HG03342 (cell line): ENCODE results near the gene HEYL.

ENCODE experiments used
- ATAC-seq: cut with Tn5 transposase; IDR thresholded peaks from one replicate; pipeline ENCODE4 v1.9.1; 2021; ENCODE audit warnings: mild to moderate bottlenecking, moderate library complexity; ENCODE audit not compliant: unreplicated experiment

HEYL gene

DNA sequence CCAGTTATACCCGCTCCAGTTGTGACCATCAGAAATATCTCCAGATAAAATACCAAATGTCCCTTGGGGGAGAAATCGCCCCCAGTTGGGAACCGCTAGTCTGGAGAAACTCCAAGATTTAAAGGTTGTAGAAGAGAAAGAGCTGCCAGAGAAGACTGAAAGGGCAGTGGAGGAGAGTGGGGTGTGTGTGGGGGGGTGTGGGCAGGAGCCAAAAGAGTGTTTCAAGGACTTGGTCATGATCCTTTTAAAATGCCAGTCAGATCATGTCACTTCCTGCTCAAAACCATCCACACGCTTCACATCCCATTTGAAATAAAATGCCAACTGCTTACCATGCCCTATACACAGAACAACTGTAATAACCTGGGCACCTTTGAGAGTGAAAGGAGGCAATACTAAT lies 3.4 kb upstream of the HEYL start:
- ATAC-seq, result no peak

GRCh38 chr1:39640861-39641260 lies 1.4 kb upstream of the HEYL start:
- ATAC-seq, result no peak

DNA sequence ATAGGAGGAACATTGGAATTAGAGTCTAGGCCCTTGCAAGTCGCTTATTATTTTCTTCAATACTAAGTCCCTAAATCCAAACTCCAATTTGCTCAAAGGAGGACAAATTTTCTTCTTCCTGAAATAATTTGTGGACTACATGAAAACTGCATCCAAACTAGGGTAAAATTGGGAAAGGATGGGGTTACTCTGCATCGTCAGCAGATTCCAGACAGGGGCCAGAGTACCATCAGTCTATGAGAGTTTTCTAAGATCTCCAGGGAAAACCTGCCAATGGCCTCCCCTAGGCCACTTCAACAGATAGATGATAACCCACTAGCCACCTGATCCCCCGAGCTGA lies 508 bp downstream of the HEYL start:
- no peak for ATAC-seq

- ATAC-seq, result no peak
Observed at GRCh38 chr1:39637361-39637760, 2.1 kb downstream of the HEYL start.

DNA sequence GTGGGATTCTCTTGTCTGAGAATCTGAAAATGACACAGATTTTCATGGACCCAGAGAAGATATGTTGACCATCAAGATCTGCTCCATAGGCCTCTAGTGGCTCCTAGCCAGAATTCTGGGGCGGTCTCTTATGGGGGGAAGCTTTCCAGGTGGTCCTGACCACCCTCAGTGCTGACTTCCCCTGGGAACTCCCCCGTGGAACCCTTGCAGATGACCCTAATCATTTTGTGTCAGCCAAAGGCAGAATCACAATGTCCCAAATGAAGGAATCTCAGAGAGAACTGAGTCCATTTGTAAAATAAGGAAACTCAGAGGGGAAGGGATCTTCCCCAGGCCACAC lies 3.6 kb downstream of the HEYL start:
- ATAC-seq, result no peak

- no peak for ATAC-seq
Observed at GRCh38 chr1:39635205-39635870, 4.1 kb downstream of the HEYL start.

DNA sequence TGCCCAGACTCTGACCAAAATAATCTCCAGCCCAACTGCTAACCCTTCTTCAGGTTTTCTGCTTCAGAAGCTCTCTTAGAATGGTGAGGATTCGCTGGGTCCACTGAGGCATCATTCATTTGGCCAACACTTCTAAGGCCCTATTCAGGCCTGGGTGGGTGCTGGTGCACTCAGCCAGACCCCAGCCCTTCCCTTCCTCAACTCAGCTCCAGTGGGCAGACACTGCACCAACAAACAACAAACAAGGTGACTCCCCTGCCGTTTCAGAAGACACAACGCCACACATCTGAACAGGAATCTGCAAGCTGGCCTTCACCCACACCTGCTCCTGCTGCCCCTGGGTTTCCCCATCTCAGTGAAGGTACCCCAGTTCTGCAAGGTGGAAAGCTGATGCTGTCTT lies 6.0 kb downstream of the HEYL start:
- ATAC-seq, result no peak

DNA sequence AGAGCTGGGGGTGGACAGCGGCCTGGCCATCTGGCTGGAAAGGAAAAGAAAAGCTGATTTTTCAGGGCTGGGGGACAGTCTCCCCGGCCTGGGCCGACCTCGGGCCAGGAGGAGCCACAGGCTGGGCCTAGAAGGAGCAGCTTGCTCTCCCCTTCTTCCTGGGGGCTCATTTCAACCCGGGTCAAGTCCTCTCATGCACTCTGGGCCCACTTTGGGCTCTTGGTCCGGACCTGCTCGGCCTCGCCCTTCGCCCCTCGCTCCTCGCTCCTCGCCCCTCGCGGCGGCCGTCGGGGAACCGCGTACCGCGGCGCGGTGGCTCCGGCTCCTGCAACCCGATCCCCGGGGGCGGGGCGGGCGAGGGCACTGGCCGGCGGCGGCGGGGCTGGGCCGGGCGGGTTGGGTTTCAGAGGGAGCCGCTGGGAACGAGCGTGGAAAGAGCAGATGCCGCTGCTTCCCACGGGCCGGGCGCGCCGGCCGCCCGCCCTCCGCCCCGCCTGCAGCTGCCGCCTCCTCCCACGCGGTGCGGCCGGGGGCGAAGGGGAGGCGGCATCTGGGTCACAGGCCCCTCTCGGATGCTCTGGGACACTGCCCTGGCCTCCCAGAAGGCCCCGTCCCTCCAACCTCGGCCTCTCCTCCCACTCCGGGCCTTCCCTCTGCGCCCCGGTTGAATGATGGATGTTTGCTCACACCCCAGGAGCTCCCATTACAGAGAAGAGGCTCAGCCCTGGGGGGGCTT lies 6.6 kb downstream of the HEYL start:
- ATAC-seq, result no peak

- no peak for ATAC-seq
Observed at GRCh38 chr1:39632323-39632681, 7.1 kb downstream of the HEYL start.

- ATAC-seq, result no peak
Observed at GRCh38 chr1:39631361-39632322, 7.8 kb downstream of the HEYL start.

- no peak for ATAC-seq
Observed at GRCh38 chr1:39628807-39629350, 10.6 kb downstream of the HEYL start.

GRCh38 chr1:39626646-39627045 lies 12.8 kb downstream of the HEYL start:
- ATAC-seq, result no peak

GRCh38 chr1:39625462-39626273 lies 13.8 kb downstream of the HEYL start:
- ATAC-seq, result no peak

DNA sequence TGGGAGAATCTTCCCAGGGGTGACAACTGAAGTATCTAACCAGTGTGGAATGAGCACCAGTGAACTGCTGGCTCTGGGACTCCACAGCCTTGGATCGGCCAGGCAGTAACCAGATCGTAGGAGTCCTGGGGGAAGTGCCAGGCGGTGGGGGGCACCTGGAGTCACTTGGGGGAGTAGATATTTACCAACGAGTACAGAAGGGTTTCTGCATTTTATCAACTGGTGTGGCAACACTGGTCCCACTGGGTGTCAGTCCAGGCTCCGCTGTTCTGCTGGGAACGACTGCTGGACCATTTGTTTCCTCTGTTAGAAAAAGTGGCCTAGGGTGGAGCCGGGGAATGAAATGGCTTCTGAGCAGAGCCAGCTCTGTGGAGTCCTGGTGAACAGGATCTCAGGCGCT lies 14.4 kb downstream of the HEYL start:
- no peak for ATAC-seq

DNA sequence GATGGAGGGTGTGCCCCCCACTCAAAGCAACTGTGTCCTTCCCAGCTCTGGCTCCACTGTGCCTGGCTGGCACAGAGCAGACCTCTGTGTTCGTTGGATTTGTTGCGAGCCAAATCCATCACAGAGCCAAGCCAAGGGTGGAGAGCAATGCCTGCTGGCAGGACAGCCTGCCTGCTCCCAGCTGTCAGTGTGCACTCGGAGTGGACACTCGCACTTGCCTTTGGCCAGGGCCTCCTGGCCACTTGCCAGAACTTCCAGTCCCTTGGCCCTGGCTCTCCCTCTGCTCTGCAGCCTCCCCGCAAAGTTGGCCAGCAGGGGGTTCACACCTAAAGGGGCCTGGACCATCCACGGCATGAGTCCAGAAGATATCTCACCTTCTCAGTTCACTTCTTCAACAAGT lies 16.4 kb downstream of the HEYL start:
- ATAC-seq, result no peak

DNA sequence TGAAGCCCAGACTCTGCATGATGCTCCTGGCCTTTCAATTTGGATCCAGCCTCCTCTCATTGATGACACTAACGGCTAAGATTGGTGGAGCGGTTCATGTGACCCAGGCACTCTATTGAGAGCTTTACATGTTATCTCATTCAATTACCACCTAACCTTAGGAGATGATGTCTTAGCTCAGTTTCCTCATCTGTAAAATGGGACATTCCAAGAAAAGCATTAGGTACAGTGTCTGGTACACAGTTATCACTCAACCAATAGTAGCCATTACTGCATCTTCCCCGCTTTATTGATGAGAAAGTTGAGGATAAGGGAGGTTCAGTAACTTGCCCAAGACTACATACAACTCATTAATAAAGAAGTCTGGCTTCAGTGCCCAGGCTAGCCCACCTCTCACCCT lies 17.0 kb downstream of the HEYL start:
- ATAC-seq, result no peak

GRCh38 chr1:39620659-39621165 lies 18.7 kb downstream of the HEYL start:
- no peak for ATAC-seq

DNA sequence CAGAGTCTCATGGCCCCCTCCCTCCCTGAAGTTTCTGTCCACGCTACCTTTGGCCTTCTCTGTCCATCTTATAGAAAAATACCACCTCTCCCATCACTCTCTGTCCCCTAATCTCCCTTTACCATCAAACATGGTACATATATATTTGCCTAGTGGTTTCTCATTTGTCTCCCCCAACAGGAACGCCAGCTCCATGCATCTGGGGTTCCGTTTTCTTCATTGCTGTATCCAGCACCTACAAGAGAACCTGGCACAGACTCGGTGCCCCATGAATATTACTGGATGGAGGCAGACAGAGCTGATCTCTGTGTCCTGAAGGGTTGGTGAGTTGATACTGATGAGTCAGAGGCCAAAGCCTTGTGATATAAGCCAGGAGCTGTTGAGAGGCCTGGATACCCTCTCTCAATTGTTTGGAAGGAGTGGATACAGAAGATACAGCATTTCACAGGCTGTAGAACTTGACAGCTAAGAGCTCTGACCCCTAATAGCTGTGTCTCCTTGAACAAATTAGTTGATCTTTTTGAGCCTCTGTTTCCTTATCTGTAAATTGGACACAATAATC lies 21.9 kb downstream of the HEYL start:
- no peak for ATAC-seq

GRCh38 chr1:39615086-39615673 lies 24.3 kb downstream of the HEYL start:
- no peak for ATAC-seq

DNA sequence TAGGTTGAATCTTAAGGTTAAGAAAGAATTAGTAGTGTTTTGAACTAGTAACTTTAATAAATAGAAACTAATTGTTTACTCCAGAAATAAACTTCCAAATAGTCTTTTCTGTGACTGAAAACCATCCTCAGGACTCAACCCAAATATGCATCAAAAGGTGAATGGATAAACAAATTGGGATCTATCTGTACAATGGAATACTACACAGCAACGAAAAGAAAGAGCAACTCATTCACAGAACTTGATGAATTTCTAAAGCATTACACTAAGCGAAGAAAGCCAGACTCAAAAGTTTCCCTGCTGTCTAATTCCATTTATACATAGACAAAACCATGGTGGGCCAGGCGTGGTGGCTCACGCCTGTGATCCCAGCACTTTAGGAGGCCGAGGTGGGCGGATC lies 25.0 kb downstream of the HEYL start:
- no peak for ATAC-seq
